Measurements from ENCODE around the gene GPR55.

Gene GPR55

DNA sequence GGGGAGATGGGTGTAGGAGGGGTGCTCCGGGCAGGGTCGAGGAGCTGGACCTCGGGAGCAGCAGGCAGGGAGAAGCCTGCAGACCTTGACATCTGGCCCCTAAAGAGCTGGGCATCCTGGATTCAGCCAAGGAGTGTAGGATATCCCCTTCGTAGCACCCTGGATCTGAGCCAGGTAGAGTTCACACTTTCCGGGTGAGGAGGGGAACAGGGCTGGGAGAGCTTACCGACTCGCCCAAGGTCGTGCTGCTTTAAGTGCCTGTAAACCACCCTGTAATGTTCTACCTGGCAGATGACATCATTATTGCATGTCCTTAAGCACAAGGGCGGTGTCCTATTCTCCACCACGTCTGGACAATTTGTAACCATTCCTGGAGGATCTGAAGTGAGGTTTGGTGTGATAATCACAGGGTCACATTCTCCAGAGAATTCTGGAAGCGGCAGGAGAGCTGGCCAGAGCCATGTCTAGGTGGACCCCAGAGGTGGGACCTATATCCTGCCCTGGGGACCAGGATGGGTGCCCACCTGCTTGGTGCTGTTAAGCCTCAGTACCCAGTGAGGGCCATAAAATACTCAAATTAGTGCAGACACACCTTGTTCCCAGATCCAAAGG is 45.7 kb downstream of the GPR55 start:
- DNase-seq (ENCODE audit: low read depth): no peak

DNA sequence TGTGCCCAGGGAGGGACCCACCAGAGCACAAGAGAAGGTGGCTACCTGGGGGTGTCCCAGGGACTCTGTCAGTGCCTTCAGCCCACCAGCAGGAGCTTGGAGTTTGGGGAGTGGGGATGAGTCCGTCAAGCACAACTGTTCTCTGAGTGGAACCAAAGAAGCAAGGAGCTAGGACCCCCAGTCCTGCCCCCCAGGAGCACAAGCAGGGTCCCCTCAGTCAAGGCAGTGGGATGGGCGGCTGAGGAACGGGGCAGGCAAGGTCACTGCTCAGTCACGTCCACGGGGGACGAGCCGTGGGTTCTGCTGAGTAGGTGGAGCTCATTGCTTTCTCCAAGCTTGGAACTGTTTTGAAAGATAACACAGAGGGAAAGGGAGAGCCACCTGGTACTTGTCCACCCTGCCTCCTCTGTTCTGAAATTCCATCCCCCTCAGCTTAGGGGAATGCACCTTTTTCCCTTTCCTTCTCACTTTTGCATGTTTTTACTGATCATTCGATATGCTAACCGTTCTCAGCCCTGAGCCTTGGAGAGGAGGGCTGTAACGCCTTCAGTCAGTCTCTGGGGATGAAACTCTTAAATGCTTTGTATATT is 46.3 kb downstream of the GPR55 start:
- no peak for DNase-seq (ENCODE audit: low read depth)

DNA sequence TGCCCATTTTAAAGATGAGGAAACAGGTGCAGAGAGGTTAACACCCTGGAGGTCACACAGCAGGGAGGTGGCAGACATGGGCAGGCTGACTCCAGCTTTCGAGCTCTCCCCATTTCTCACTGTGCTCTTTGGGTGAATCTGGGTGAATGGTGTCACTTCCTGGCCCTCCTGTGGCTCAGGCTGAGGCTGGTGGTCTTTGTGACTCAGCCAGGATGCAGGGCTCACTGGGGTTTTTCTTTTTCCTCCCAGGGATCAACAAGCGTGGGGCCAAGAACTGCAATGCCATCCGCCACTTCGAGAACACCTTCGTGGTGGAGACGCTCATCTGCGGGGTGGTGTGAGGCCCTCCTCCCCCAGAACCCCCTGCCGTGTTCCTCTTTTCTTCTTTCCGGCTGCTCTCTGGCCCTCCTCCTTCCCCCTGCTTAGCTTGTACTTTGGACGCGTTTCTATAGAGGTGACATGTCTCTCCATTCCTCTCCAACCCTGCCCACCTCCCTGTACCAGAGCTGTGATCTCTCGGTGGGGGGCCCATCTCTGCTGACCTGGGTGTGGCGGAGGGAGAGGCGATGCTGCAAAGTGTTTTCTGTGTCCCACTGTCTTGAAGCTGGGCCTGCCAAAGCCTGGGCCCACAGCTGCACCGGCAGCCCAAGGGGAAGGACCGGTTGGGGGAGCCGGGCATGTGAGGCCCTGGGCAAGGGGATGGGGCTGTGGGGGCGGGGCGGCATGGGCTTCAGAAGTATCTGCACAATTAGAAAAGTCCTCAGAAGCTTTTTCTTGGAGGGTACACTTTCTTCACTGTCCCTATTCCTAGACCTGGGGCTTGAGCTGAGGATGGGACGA is 47.1 kb downstream of the GPR55 start:
- DNase-seq (ENCODE audit: low read depth): no peak

DNA sequence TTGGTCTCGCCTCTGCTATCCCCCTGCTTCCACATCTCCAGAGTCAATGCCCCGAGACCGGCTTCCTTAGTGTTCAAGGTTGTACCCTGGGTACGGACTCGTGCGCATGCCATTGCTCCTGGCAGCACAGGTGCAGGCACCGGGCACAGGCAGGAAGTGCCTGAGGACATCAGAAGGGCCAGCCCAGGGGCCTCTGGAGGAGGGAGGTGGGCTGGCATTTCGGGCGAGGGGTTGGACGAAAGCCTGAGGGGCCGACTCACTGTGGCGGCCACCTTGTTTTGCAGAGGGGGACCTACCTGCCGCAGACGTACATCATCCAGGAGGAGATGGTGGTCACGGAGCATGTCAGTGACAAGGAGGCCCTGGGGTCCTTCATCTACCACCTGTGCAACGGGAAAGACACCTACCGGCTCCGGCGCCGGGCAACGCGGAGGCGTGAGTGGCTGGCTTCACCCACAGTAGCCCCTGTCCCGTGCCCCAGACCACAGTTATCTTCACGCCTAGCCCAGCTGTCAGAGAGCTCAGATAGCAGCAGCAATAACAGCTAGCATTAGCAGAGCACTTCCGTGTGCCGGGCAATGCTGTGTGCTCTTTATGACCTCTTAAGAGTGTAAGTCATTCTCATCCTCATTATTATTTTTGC is 47.8 kb downstream of the GPR55 start:
- DNase-seq (ENCODE audit: low read depth): no peak

DNA sequence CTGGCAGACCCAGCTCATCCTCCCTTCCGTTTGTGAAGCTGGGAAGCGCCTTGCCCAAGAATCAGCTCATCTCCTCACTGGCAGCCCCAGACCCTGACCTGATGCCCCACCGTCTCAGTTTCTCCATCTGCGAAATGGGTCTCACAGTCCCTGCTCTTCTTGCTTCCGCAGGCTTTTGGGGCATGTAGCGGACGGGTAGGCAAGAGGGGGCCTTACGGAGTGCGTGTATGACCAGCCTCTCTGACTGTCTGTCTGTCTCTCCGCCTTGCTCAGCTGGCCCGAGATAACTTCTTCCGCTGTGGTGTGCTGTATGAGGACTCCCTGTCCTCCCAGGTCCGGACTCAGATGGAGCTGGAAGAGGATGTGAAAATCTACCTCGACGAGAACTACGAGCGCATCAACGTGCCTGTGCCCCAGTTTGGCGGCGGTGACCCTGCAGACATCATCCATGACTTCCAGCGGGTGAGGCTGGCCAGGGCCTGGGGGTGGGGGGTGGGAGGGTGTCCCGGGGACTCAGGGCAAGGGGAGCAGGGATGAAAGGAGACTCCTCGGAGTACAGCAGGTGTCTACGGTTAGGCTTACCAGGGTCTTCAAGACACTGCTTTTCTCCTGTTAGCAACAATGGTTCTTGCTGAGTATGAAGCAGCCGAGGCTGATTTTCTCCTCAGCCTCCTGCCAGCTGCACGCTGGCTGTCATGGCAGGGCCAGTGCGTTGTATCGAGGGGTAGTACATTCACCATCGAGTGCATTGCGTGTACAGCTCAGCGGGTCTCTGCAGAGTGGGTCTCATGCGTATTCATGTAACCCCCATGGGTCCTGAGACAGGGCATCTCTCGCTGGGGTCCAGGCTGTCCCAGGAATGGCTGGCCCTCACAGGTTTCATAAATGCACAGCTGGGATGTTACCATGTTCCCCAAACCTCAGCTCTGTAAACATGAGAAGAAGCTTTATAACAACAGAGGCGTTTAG is 49.4 kb downstream of the GPR55 start:
- no peak for DNase-seq (ENCODE audit: low read depth)

DNA sequence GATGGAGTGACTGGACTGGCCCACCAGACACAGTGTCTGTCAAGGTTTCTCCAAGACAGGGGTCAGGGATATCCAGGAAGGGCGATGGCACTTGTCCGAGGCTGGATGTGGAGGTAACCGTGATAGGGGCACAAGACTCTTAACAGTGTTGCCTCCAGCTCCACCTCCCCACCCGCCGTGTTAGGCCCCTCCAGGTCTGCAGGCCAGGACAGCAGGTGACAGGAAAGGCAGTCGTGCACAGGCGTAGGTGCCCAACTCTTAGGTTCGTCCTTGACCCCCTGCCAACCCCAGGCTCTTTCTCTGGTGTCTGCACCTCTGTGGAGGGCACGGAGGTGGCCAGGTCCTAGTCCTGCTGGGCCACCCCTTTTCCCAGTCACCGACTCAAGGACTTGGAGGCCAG is 50.2 kb downstream of the GPR55 start:
- no peak for DNase-seq (ENCODE audit: low read depth)

DNA sequence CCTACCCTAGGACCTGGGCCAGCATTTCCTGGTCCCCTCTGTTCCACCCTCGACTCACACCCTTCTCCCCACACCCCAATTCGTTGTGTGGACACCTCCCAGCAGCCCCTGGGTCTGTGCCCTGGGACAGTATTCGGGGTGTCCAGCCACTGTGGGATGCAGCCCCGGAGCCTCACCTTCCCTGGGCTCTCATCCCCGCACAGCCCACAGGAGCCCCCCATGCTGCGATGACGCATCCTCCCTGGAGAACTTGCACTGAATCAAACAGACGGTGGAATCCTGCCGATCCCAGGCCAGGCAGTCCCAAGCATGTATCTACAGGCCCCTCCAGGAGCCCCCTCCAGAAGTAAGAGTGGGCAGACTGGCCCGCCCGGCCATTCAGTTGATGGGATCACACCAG is 50.6 kb downstream of the GPR55 start:
- no peak for DNase-seq (ENCODE audit: low read depth)

DNA sequence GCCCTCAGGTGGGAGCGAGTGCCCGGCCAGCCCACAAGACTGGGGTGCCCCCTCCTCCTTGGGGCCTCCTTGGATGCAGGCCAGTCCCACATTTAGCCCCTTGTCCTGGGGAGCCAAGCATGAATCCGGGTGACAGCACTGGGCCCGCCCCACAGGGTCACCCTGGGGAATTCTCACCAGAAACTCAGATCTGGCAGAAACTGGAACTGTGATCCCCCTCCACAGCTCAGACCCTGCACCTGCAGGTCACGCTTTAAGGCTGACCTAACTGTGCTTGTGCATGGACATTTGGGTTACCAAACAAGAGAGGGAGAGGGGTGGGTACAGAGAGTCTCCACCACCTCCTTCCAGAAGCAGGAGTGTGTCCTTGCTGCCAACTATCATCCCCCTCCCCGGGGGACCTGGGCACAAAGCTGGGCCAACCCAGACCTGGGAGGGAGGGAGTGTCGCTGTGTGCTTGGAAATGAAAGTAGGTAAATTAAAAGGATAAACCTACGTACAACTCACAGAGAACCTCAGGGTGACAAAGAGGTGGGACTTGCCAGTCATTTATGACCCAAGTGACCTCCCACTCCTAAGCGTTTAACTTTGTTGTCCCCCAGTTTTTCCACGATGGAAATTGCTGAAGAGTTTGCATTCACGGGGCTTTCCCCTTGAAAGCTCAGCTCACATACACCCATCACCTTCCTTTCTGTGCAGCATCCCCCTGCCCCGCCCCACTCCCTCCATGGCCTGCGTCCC is 51.2 kb downstream of the GPR55 start:
- DNase-seq (ENCODE audit: low read depth): no peak

DNA sequence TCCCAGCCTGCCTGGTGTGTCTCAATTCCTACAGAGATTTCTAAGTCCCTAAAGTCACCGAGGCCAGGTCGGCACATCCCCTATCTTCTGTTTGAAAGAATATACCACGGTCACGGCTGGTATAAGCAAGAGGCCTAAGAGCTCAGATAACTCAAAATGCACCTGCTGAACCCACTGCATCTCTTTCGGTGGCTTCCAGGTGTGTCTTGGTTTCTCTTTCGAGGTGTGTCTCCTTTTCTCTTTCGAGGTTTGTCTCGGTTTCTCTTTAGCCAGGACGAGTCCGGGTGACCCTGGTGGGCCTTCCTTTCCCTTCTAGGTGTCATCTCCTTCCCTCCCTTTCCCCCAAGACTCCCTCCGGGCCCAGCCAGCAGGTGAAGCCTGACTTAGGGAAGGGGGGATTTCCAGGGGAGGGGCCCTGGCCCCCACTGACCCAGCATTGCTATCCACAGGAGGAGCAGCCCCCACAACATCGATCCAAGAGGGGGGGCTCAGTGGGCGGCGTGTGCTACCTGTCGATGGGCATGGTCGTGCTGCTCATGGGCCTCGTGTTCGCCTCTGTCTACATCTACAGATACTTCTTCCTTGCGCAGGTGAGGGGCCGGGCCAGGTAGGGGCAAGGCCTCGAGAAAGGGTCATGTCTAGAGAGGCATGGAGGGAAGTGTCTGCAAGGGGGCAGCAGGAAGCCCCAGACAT is 51.9 kb downstream of the GPR55 start:
- no peak for DNase-seq (ENCODE audit: low read depth)

DNA sequence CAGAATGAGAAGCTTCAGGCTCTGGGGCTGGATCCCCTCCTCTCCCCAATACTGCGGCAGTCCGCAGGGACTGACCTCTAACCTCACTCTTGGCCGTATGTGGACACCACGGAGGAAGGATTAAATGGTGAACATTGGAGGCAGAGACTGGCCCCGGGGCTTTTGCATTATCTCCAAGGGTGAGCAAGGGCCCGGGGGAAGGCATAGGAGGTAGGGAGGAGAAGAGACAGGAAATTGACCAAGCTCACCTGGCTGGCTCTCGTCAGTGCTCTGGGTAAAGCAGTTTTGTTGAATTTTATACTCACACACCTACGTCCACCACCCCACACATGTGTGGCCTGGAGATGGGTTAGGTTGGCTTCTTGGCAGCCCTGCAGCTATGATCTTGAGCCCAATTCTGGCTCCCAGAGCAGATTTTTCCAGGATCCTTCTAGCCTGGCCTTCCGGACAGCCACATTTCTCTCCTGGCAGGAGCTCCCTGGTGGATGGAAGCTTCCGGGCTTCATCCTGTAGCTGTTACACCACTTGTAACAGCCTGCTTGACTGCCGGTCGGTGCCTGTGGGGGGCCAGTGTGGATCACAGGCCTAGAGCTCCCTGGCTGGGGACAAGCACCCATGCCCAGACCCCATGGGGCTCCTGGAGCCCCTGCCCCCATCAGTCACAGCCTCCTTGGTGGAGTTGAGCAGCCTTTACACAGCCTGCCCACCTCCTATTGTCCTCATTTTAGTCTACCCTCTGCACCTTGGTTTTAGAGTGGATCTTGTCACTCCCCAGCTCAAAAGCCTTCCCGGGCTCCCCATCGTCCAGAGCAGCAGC is 52.7 kb downstream of the GPR55 start:
- DNase-seq (ENCODE audit: low read depth): no peak

DNA sequence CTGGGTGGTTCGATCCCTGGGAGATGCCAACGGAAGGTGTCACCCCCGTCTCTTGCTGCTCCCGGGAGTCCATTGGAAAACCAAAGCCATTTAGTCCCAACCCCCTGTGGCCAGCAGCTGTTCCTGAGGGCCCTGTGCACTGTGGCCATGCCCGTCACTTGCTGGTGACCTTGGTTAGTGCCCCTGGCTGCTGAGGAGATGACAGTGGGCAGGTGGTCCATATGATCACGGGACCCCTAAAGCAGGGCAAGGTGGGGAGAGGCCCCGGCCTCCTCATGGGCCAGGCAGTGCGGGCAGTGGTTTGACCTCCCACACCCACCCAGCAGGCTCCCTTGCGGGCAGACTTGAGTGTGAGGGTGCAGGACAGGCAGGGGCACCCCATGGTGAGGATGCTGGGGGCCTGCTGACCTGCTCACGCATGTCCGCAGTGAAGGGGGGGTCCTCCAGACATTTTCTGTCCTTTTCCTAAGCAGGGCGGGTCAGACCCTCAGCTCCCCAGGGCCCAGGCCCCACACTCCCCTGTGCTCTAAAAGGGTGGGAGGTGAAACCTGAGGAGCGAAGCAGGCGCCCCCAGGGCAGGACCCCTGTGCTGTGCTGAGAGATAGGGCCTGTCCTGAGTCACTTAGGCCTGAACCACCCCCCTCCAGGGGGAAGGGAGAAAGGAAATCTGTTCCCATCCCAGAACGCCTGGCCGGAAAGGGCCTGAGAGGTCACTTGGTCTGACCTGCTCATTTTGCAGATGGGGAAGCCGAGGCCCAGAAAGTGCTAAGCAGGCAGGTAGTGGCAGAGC is 53.5 kb downstream of the GPR55 start:
- no peak for DNase-seq (ENCODE audit: low read depth)

DNA sequence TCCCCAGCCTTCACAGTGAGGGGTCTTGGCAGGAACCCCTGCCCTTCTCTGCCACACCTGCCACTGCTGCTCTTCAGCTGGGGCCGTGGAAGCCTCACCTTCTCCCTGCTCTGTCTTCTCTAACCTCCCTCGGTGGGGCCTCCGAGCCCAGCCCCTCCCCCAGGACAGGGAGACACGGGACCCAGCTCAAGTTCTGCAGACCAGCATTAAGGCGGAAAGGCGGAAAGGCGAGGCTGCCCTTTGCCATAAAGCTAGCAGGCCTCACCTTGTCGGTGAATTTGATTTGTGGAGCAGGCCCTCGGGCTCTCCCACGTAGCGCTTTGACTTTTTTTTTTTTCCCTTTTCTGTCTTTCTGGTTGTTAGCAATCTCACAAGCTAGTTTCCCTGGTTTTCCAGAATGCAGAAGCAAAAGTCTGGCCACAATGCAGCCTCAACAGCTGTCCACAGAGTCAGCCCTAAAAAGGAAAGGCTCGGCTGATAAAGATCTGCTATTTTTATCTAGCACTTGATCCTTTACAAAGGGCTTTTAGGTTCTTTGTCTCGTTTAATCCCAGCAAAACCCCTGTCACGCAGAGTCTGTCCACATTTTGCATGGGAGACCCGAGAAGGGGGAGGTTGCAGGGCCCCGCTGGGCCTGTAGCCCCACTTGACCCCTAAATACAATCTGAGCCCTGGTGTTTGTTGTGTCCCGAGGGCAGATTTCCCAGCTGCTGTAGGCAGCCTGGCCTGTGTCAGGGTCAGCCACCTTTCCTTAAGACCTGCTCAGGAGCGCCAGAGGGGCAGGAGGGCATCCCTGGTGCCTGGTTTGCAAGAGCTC is 54.3 kb downstream of the GPR55 start:
- DNase-seq (ENCODE audit: low read depth): no peak

DNA sequence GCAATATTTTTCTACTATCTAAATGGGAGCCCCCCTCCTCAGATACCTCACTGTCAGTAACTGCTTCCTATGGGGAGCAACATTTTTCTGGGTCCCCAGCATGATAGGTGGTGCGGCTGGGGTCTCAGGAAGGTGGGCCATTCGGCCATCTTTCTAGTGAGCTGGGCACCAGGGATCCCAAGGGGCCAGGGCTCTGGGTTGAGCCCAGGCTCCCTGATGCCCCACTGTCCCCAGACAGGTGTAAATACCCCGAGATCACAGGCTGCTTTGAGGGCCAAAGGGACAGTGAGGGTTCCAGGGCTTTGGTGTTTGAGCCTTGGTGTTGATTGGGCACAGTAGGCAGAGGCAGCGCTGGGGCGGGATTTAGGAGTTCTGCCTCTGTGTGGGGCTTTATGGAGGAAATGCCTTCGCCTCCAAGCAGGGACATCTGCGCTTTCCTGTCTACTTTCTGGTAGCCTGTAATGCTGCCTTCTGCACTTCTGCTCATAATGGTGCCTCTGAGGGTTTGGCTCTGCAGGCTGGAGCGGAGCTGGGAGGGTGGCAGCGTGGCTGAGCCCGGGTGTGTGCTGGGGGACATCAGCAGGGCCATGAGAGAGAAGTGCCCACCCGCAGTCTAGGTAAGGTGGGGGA is 55.0 kb downstream of the GPR55 start:
- no peak for DNase-seq (ENCODE audit: low read depth)

DNA sequence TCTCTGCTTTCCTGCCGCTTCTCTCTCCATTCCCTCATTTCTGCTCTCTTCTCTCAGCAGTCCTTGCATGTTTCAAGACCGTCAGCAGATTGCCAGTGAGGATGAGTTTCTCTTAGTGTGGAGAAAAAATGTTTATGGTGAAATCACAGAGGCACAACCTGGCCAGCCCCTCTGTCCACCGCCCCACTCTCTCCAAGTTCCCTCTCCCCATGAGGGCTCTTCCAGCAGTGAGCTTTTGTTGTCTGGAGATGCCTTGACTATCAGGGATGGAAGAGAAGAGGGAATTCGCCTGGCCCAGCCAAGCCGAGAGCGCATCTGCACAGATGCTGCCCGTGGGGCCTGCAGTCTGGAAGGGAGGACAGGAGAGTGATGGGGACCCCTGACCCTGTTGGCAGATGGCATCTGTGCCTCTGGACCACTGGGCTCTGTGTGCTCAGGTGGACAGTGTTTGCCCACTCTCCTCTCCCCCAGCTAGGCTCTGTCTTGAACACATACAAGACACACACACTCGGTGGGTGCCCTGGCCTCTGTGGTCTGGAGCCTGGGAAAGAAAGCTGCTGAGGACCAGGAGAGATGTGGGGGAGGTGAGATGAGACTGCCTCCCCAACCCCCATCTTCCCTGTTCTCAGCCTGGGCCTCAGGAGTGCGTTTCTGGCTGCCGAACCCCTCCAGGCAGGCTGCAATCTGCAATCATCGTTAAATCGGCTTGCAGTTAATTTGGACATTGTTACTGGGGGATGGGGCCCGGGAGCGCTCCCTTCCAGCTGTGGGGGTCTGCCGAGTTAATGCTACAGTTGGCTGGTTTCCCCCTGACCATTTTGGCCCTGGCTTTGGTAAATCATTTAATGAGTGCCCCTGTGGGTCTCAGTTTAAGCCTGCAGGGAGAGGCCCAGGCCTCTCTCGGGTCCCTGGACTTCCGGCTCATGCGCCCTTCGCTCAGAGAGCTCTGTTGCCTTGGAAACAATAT is 55.8 kb downstream of the GPR55 start:
- DNase-seq (ENCODE audit: low read depth): no peak

DNA sequence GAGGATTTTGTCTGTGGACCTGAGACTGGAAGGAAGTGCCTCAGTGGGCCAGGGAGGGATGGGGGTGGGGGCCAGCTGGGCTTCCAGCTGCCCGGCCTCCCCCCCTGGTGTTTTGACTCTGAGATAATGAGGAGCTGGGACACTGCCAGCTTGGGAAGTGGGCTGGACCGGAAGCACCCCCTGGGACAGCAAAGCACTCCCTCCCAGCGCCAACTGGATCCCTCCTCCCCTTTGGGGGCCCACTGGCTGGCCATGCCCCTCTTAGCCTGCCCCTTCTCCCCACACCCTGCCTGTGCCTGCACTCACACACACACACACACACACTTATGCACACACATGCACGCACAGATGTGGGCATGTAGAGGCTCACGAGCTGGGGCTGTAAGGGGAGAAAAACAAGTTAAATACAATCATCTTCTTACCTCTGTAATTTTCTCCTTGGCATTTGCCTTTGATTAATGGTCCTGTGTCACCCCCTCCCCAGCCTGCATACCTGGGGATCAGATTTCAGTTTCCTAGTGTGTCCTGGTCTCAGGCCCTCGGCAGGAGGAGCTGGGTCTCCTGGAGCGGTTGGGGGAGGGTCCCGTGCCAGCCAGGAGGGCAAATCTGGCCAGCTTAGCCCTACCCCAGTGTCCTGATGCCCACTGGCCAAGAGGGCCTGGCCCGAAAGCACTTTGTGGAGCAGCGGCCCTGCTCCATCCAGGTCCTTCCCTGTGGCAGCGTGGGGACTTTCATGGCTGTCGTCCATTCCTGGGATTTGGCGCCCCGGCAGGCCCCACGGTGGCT is 56.7 kb downstream of the GPR55 start:
- DNase-seq (ENCODE audit: low read depth): no peak

Measured in HS-27A (cell line).